Calu3 (cell line): ENCODE data around the gene PRSS33. TPM values are rescaled to one million over a fixed set of nuclear protein-coding genes. Genes with fewer than 3 reads are reported as not detected.
A peak's percentile ranks its signal among the peaks of the same experiment; 100 is the strongest.

Experiments used
- BruUV-seq: library from RNA; stranded (reverse); fragments of 400-500 nt; replicated peaks from 2 replicates; lab custom pipeline; 2021; lab: Mats Ljungman, UMichigan
- CTCF ChIA-PET: fragments of 300-600 bp; sonication (Branson Sonifier 250); formaldehyde crosslinking; loops from one replicate; lab custom pipeline; 2022; ENCODE audit warnings: antibody characterized with exemption; lab: Charles Lee
- DNase-seq: peaks from one replicate; pipeline ENCODE4 v3.0.0; 2022
- H3K27ac Mint-ChIP-seq: one replicate; pipeline ENCODE4 v1.8.0; 2022; ENCODE audit warnings: mixed read lengths; ENCODE audit not compliant: unreplicated experiment
- H3K27me3 Mint-ChIP-seq: one replicate; pipeline ENCODE4 v1.8.0; 2022; ENCODE audit warnings: mixed read lengths; ENCODE audit not compliant: unreplicated experiment
- H3K36me3 Mint-ChIP-seq: one replicate; pipeline ENCODE4 v1.8.0; 2022; ENCODE audit warnings: mild to moderate bottlenecking, moderate library complexity, mixed read lengths; ENCODE audit not compliant: insufficient read depth, unreplicated experiment
- H3K4me1 Mint-ChIP-seq: one replicate; pipeline ENCODE4 v1.8.0; 2022; ENCODE audit warnings: mild to moderate bottlenecking, low read depth, mixed read lengths; ENCODE audit not compliant: unreplicated experiment
- H3K4me3 Mint-ChIP-seq: one replicate; pipeline ENCODE4 v1.8.0; 2022; ENCODE audit warnings: mild to moderate bottlenecking, low read depth, moderate library complexity, mixed read lengths; ENCODE audit not compliant: unreplicated experiment
- H3K9me3 Mint-ChIP-seq: one replicate; pipeline ENCODE4 v1.8.0; 2022; ENCODE audit warnings: low read depth, mixed read lengths; ENCODE audit not compliant: unreplicated experiment
- intact Hi-C: fragments of 100-400 bp; cut with micrococcal nuclease; formaldehyde crosslinking; loops from one replicate; pipeline ENCODE4 v1.10.0; 2022; ENCODE audit not compliant: unreplicated experiment
- total RNA-seq: library from RNA; stranded (reverse); gene quantifications from 2 replicates; pipeline ENCODE4 v1.2.3, GENCODE V29; 2022
- TF ChIP-seq, protein P1 (sequence below): fragments of 200-600 bp; IDR thresholded peaks from one replicate; pipeline ENCODE4 v1.8.0; 2022; ENCODE audit warnings: antibody characterized with exemption; ENCODE audit not compliant: unreplicated experiment

Gene PRSS33
- total RNA-seq, 1 experiment from 2014 or later: 13.2 TPM

DNA sequence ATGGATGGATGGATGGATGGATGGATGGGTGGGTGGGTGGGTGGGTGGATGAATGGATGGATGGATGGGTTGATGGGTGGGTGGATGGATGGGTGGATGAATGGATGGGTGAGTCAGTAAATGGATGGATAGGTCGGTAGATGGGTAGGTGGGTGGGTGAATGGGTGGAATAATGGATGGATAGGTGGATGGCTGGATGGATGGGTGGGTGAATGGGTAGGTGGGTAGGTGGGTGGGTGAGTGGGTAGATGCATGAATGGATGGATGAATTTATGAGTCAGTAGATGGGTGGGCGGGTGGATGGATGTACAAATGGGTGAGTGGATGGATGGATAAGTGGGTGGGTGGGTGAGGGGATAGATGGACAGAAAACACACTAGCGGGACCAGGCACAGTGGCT, 47.6 kb upstream of the PRSS33 start:
- peak overlapping the region; percentile 52 for H3K4me3 Mint-ChIP-seq
- peak overlapping the region; percentile 94 for H3K27ac Mint-ChIP-seq
- H3K36me3 Mint-ChIP-seq: peaks cover 30% of the 10 kb centered on the region
- TF ChIP-seq, protein P1, sequence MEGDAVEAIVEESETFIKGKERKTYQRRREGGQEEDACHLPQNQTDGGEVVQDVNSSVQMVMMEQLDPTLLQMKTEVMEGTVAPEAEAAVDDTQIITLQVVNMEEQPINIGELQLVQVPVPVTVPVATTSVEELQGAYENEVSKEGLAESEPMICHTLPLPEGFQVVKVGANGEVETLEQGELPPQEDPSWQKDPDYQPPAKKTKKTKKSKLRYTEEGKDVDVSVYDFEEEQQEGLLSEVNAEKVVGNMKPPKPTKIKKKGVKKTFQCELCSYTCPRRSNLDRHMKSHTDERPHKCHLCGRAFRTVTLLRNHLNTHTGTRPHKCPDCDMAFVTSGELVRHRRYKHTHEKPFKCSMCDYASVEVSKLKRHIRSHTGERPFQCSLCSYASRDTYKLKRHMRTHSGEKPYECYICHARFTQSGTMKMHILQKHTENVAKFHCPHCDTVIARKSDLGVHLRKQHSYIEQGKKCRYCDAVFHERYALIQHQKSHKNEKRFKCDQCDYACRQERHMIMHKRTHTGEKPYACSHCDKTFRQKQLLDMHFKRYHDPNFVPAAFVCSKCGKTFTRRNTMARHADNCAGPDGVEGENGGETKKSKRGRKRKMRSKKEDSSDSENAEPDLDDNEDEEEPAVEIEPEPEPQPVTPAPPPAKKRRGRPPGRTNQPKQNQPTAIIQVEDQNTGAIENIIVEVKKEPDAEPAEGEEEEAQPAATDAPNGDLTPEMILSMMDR: no peak
- CTCF ChIA-PET: interaction anchor here (0.6 kb wide), 1 partner anchor 82 kb away, joined by 3 read pairs; the partner anchor contains the start of gene SRRM2
- no peak for DNase-seq
- no peaks in the 10 kb centered on the region for H3K27me3 Mint-ChIP-seq
- no TSS peak for BruUV-seq
- intact Hi-C loops: loop anchor here (5.0 kb wide), 1 partner anchor 58 kb away; the partner anchor contains the start of gene ELOB
- no peaks in the 10 kb centered on the region for H3K9me3 Mint-ChIP-seq
- H3K4me1 Mint-ChIP-seq: peaks cover 51% of the 10 kb centered on the region

DNA sequence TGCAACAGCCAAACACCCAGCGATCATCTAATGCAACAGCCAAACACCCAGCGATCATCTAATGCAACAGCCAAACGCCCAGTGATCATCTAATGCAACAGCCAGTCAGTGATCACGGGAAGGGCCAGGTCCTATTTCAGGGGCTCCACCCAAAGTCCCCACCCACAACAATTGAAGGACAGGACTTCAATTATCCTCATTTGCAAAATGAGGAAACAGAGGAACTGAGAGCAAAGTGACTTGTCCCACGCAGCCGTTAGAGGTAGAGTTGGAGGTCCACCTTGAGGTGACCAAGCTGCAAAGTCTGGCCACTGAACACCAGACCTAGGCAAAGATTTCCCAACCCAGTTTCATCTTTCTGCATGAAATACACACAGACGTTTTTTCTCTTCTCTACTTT, 46.4 kb upstream of the PRSS33 start:
- peaks cover 24% of the 10 kb centered on the region for H3K36me3 Mint-ChIP-seq
- intact Hi-C loops: no loop called here
- no peak overlapping the region for H3K4me3 Mint-ChIP-seq
- H3K27me3 Mint-ChIP-seq: no peaks in the 10 kb centered on the region
- H3K9me3 Mint-ChIP-seq: no peaks in the 10 kb centered on the region
- no peak overlapping the region for H3K27ac Mint-ChIP-seq
- DNase-seq: no peak
- no TSS peak for BruUV-seq
- CTCF ChIA-PET: no interaction called here
- peaks cover 43% of the 10 kb centered on the region for H3K4me1 Mint-ChIP-seq
- TF ChIP-seq, protein P1: no peak

DNA sequence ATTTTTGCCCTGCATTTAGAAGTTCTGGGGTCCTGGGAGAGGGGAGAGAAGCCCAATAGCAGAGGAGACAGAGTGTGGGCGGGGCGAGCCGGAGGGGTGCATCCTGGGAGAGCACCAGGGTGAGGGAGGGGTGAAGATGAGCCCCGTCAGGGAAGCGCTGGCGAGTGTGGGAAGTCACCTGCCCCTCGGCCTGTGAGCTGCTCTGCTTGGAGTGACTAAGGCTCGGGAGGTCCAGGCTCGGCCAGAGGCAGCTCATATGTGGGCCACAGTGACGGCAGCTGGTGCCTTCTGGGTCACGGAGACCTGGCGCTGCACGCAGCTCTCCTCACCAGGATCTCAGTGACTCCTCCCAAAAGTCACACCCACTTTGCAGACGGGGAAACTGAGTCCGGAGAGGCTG, 43.8 kb upstream of the PRSS33 start:
- no peak for DNase-seq
- Mint-ChIP-seq H3K9me3 (no peaks in the 10 kb centered on the region), H3K4me1 (peaks cover 18% of the 10 kb centered on the region), H3K36me3 (peaks cover 7% of the 10 kb centered on the region), H3K27me3 (no peaks in the 10 kb centered on the region), H3K27ac (no peak overlapping the region), H3K4me3 (no peak overlapping the region)
- TF ChIP-seq, protein P1: no peak
- intact Hi-C loops: no loop called here
- no TSS peak for BruUV-seq
- CTCF ChIA-PET: no interaction called here

DNA sequence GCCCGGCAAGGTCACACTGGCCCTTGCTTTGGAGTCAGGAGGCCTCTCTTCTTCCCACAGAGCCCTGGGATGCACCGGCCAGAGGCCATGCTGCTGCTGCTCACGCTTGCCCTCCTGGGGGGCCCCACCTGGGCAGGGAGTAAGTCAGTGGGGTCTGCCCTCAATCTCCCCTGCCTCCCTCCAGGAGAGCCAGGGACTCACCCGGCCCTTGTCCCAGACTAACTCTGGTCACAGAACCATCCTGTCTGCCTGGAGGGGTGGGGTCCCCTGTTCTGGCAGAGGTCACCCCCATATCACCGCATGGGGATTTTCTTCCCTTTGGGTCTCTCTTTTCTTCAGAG, 43.0 kb upstream of the PRSS33 start:
- TF ChIP-seq, protein P1: no peak
- no peak for DNase-seq
- CTCF ChIA-PET: no interaction called here
- Mint-ChIP-seq H3K4me3 (no peak overlapping the region), H3K9me3 (no peaks in the 10 kb centered on the region), H3K4me1 (peaks cover 11% of the 10 kb centered on the region), H3K27me3 (no peaks in the 10 kb centered on the region), H3K36me3 (no peaks in the 10 kb centered on the region), H3K27ac (no peak overlapping the region)
- intact Hi-C loops: no loop called here
- TSS peak; percentile 86 for BruUV-seq
